Measurements from ENCODE around the gene TBCD. TPM values are rescaled to one million over a fixed set of nuclear protein-coding genes. Genes with fewer than 3 reads are reported as not detected.

Gene TBCD
- total RNA-seq, 1 experiment from 2014 or later, result 17.4 TPM

DNA sequence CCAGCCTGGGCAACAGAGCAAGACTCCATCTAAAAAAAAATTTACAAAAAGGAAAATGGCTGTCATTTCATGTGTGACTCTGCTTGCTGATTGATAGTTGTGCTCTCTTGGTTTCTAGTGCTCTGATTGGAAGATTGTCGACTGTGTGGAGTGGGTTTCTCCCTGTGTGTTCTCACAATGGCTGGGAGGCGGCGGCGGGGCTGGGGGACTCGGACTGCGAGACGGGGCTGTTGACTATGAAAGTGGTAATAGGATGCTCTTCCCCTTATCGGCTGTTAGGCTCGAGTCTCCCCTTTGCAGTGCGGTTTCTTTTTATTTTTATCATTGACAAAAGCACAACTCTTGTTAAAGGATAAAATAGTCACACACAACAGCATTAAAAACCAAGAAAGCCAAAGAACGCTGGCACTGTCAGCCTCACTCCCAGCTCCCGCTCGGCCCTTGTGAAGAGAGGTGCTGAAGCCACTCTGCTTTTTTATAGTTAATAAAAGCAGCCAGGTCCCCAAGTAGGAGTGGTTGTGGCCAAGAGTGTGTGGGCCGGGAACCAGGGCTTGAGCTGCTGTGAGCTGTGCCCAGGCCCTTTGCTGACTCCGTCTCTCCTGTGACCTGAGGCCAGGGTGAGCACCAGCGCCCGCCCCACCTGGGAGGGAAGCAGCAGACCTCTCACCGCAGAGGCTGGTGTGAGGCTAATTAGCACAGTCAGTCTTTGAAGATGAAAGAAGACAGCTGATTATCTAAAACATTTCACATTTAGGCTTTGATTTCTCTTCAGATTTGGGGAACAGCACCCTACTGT is 36.5 kb downstream of the TBCD start:
- DNase-seq (ENCODE audit: extremely low read depth, low read depth), result no peak

DNA sequence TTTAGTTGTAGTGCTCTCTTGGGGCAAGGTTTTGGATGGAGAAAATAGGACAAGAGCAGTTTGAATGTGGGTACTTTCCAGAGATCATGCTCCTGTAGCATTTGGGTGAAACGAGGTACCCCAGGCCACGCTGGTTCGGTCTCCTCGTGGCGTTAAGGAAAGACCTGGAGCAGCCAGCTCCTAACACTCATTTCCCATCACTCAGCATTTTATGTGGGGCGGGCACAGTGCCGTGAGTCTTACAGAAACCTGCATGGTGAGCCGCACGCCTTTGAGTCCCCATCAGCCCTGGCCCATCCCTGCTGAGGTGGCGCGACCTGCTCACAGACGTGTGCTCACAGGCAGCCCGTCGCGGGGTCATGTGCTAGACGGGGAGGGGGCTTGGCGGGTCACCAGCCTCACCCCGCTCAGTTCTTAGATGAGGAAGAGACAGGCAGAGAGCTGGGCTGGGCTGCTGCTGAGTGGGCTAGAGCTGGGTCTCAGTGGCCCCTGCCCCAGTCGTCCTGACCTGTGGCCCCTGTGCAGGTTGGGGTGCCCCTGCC is 37.3 kb downstream of the TBCD start:
- DNase-seq (ENCODE audit: extremely low read depth, low read depth), result no peak

DNA sequence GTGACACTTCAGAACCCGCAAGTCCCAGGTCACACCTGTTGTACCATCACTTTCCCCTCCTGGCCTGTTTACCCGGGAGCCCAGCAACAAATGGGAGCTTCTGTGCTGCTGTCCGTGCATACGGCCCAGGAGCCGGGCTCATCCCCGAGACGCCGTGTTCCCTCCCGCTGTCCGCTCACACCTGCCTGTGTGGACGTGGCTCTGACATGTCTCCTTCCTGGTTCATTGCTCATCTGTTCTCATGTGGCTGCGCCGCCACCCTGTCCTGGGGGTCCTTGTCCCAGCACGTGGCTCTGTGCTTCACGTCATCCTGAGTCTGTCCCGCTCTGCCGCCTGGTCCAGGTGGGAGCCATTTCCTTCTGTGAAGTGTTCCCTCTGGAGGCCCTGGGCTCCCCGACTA is 37.9 kb downstream of the TBCD start:
- no peak for DNase-seq (ENCODE audit: extremely low read depth, low read depth)

DNA sequence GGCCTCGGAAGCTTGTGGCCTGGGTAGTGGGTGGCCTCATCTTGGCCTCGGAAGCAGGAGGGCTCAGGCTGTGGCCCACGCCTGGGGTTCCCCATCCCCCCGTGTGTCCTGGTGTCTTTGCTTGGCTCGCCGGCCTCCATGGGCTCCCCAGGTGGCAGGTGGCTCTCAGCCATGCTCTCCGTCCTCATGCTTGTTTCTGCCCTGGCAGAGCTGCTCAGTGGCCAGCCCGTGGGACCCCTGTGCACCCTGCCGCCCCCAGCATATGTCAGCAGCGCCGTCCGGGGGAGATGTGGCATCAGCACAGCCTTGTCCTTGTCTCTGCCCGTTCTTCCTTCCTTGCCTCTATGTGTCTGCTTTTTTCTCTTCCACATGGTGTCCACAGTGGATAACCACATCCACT is 38.5 kb downstream of the TBCD start:
- no peak for DNase-seq (ENCODE audit: extremely low read depth, low read depth)

DNA sequence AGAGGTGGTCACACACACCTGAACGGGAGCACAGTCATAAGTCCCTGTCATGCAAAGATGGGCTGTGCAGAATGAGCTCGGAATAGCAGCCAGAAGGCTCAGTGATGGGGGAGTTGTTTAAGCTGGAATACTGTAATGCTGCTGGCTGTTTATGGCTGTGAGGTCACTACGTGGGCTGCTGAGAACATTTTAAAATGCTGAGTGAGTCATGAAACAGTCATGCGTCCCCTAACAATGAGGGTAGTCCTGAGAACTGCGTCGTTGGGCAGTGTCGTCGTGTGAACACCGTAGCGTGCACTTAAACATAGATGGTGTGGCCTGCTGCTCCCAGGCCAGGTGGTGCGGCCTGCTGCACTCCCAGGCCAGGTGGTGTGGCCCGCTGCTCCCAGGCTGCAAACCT is 39.7 kb downstream of the TBCD start:
- DNase-seq (ENCODE audit: extremely low read depth, low read depth), result no peak

DNA sequence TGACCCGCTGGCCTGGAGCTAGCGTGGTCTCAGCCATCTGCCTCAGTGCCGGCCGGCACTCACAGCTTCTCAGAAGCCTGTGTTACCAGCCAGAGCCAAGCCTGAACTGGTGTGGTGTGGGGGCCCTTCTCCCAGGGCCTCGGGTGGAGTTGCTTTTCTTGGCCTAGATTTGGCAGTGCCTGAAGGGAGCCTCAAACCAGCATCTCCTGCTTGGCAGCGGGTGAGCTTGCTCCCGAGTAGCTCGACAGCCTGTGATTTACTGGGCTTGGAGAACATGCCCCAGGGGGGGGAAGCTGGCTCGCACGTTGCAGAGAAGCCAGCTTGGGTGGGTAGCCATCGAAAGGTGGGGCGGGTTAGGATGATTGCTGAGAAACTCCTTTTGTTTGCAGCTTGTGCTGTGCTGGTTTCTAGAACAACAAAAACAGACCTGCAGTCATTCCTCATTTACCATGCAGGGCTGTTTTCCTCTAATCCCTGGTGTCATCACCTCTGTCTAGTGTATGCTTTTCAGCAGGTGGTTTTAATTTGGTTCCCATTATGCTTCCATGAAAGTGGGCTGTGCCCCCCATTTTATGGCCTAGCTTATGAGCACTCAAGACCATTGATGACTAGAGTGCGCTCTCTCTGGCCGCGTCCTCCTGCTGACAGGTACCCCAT is 42.2 kb downstream of the TBCD start:
- DNase-seq (ENCODE audit: extremely low read depth, low read depth), result no peak

DNA sequence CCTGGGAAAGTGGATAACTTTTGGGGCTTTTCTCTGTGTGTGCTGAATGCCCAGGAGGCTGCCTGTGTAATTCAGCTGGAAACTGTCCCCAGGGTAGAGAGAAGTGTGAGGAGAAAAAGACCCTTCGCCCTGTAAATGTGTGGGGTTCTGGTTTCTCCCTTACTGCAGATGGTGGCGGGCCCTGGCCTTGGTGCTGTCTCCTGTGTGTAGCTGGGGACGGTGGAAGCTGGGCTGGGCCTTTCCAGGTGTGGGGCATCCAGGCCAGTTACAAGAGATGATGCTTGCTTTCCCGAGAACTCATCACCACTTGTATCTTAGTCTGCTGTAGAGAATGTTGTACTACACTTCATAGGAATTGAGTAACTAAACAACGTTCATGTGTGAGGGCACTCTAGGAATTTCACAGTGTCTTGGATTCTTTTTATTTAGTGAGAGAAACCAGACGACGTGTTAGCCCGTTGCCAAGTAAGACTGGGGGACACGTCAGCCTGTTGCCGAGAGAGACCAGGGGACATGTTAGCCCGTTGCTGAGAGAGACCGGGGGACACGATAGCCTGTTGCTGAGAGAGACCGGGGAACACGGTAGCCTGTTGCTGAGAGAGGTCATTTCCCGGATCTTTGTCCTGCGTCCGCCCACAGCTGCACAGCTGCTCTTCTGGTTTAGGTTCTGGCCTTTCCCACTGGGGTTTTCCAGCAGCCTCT is 43.1 kb downstream of the TBCD start:
- no peak for DNase-seq (ENCODE audit: extremely low read depth, low read depth)

DNA sequence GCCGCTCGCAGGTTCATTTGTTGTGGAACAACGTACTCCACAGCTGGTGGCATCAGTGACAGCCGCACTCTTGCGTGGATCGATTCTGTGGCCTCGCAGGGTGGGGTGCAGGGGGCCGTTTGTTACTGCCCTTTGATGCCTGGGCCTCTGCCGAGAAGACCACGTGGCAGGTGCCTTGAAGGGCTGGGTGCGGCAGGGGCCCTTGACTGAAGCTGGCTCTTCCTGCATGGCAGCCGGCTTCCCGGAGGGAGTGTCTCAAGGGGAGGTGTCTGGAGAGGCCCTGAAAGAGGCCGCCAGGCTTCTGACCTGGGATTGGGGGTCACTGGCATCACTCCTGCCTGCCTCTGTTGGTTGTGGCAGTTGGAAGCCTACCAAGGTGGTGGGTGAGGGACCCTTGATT is 43.8 kb downstream of the TBCD start:
- DNase-seq (ENCODE audit: extremely low read depth, low read depth), result no peak

DNA sequence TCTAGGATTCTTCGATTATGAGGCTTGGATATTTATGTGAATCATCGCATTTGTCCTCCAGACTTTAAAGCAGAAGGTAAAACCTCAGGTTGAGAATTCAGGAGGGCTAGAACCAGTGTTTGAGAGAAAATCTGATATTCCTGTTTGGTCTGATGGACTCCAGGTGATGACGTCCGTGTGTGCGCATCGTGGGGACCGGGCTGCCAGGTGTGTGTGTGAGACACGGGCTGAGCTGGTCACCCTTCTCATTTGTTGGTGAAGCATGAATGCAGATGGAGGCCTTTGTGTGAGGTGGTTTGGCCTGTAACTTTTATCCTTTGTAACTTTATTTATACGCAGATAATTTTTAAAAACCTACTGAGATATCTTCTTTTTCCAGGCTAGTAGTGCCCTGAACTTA is 45.2 kb downstream of the TBCD start:
- DNase-seq (ENCODE audit: extremely low read depth, low read depth), result no peak

DNA sequence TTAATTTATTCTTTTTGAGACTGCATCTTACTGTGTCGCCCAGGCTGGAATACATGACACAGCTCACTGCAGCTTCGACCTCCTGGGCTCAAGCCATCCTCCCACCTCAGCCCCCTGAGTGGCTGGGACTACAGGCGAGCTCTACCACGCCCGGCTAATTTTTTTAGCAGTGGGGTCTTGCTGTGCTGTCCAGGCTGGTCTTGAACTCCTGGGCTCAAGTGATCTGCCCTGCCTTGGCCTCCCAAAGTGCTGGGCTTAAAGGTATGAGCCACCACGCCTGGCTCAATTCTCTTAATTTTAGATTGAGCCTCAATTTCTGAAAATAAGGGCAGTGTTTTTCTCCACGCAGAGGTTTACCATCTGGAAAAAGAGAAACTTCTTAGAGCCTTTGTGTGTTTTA is 46.9 kb downstream of the TBCD start:
- DNase-seq (ENCODE audit: extremely low read depth, low read depth), result no peak

DNA sequence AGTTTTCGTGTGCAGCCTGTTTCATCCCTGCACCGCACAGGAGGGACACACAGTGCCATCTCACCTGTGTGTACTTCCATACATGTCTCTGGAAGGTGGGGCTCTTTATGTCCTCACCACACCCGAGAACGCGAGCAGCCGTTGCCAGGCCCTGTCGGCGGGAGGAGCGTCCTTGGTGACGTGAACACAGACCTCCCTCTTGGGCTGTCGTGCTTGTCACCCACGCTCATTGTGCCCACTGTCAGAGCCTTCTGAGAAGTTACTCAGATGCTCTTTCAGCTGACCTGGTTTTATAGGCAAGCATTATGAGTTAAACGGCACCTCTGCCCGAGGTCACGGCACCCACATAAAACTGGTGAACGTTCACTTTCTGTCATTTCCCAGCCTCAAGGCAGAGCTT is 47.7 kb downstream of the TBCD start:
- no peak for DNase-seq (ENCODE audit: extremely low read depth, low read depth)

DNA sequence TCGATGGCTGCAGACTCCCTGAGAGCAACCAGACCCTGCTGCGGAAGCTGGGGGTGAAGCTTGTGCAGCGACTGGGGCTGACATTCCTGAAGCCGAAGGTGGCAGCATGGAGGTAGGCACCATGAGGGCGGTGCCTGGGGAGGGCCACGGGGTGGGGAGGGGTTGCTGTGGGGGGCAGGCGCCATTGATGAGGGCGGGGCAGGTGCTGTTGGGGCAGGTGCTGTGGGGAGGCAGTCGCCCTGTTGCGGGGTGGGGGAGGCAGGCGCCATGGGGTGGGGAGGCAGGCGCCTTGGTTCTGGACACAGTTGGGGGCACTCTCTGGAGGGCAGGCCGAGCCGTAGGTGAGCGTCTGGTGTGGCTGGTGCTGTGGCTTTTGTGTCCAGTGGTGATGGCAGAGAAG is 49.0 kb downstream of the TBCD start:
- no peak for DNase-seq (ENCODE audit: extremely low read depth, low read depth)

DNA sequence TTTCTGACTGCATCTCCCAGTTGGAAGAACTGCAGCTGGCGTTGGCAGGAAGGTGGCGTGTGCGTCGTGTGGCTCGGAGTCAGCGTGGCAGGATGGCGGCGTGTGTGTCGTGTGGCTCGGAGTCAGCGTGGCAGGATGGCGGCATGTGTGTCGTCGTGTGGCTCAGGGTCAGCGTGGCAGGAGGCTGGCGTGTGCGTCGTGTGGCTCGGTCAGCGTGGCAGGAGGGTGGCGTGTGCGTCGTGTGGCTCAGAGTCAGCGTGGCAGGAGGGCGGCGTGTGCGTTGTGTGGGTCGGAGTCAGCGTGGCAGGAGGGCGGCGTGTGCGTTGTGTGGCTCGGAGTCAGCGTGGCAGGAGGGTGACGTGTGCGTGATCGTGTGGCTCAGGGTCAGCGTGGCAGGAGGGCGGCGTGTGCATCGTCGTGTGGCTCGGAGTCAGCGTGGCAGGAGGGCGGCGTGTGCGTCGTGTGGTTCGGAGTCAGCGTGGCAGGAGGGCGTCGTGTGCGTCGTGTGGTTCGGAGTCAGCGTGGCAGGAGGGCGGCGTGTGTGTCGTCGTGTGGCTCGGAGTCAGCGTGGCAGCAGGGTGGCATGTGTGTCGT is 49.6 kb downstream of the TBCD start:
- no peak for DNase-seq (ENCODE audit: extremely low read depth, low read depth)

DNA sequence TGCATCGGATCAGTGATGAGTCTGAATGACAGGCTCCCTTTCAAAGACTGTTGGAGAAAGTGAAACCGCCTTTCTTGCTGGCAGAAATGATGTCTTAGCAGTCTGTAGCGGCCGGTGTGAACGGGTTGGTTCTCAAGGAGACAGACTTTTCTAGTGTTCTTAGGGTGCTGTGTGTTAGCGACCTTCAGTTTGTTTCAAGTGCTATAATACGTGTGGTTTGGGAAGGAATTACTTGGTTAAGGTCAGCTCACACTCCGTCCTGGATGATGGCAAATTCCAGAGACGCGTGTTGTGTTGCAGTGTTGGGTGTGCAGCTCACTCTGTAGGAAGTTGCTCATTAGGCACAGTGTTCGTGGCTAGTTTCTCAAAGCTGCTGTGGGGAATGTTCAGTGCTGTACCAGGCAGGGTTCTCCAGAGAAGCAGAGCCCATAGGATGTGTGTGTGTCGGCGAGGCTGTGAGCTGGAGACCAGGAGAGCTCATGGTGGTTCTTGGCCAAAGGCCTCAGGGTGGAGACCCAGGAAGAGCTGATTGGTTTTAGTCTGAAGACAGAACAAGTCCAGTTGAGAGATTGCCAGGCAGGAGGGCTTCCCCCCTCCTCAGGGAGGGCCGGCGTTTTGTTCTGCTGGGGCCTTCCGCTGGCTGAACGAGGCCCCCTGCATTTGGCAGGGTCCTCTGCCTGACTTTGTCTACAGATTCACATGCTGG is 50.4 kb downstream of the TBCD start:
- DNase-seq (ENCODE audit: extremely low read depth, low read depth), result no peak

DNA sequence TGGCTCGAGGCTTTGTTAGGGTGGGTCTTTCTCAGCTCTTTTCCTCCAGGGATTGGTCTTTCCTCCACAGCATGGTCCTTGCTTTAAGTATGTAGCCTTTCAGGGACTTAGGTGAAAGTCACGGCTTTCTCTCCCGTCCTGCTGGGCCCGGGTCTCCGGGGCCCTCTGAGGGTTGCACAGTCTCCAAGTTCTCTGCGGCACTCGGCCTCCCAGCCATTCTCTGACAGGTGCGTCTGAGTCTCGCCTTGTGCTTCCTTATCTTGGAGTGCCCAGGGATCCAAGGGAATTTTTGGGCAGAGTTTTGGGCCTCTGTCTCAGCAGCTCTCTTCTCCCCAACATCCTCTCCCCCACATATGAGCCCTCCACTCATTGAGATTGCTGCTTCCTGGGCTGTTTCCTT is 51.3 kb downstream of the TBCD start:
- no peak for DNase-seq (ENCODE audit: extremely low read depth, low read depth)

DNA sequence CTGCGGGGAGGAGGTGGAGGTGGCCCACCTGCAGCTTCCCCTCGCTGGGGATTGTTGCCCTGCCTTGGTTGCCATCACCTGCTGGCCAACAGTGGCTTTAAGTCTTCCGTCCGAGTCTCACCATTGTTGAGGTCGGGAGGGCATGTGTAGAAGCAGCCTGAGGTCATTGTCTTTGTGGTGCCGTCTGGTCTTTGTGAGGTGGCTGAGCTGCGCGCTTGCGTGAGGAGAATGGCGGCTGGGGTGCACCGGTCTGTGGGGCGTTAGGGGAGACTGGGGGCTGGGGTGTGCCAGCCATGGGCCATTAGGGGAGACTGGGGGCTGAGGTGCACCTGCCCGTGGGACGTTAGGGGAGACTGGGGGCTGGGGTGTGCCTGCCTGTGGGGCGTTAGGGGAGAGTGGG is 51.7 kb downstream of the TBCD start:
- DNase-seq (ENCODE audit: extremely low read depth, low read depth), result no peak

DNA sequence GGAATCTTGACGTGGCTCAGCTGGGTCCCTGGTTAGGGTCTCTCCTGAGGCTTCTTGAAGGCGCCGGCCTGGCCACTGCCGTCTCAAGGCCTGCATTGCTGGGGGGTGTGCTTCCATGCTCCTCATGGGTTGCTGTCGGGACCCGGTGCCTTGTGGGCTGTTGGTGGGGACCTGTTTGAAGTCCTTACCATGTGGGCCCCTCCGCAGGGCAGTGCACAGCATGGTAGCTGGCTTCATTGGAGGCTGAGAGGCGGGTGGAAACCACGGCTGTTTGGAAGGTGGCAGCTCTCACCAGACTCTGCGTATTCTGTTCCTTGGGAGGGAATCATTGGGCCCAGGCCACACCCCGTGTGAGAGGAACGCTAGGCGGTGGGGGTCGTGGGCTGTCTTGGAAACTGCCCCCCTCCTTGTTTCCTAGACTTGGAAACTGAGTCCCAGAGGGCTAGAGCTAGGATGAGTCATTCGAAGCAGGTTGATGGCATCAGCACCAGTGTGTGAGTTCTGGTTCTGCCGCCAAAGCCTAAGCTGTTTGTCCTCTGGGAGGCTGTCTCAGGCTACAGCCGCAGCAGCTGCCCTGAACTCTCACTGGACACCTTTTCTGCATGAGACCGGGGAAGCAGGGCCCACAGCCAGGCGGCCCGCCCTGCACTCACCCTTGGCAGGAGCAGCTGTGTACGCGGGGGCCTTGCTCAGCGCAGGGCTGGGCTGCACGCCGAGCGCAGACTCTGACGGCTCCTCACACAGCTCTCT is 52.8 kb downstream of the TBCD start:
- DNase-seq (ENCODE audit: extremely low read depth, low read depth), result no peak

DNA sequence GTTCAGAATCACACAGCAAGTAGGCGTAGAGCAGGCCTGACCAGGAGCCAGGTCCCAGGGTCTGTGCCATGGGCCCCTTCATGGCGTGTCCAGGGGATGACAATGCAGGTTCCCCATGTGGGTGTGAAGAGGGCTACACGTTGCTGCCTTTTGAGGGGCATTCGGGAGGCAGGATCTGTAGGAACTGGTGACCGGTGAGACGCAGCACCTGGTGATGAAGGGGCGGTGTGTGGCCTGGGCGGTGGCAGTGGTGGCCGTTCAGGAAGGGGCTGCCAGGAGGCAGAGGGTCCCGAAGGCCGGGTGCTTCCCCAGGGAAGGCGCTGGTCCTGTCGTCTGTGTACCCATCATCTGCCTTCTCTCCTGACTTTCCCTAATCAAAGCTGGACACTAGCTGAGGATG is 53.4 kb downstream of the TBCD start:
- DNase-seq (ENCODE audit: extremely low read depth, low read depth), result no peak

DNA sequence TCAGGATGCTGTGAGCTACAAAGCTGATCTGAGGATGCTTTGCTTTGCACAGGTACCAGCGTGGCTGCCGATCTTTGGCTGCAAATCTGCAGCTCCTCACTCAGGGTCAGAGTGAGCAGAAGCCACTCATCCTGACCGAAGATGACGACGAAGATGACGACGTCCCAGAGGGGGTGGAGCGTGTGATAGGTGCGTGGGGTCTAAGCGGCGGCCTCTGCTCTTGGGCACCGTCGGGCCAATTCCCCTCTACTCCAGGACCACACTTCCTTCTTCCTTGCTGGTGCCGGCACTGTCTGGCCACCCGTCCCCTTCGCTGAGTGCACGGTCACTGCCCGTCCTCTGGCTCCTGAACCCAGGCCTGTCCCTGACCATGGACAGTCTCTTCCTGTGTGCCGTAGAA is 54.0 kb downstream of the TBCD start:
- no peak for DNase-seq (ENCODE audit: extremely low read depth, low read depth)

DNA sequence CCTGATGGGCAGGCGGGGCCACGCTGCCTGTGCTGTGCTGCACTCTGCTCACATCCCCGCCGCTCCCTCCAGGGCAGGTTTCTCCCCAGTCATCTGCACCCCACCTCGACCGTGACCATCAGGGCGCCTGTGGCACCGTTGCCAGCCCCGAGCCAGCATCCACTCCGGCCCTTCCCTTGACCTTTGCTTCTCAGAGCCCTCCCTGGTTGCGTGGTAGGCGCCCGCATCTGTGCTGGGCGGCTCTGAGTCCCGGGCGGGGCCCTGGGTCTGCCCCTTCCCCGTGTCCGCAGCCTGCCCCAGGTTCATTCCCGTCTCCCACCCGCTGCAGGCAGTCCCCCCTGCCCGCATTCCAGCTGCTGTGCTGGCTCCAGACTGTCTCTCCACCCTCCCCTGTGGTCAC is 54.8 kb downstream of the TBCD start:
- no peak for DNase-seq (ENCODE audit: extremely low read depth, low read depth)

Data from NCI-H460 (cell line).